ENCODE results near the gene PCGF1. TPM values are rescaled to one million over a fixed set of nuclear protein-coding genes. Genes with fewer than 3 reads are reported as not detected.

Gene PCGF1
- total and polyA plus RNA-seq, 2 of the 13 experiments (the other 11 are each of a cell fraction or from before 2014, with no cell fraction given), result 20.4 to 22.6 TPM

GRCh38 chr2:74507145-74507925 lies at the start of gene PCGF1 (continued):
- TF ChIP-seq GPBP1L1 (CRISPR knock-in tag; IDR thresholded peaks at IDR 0.05) (no peak), DDIT3 (CRISPR knock-in tag; IDR thresholded peaks at IDR 0.05) (no peak), GLI4 (CRISPR knock-in tag; IDR thresholded peaks at IDR 0.05; ENCODE audit: borderline replicate concordance) (no peak; the same call in 1 of the 2 replicates), MAX (IDR thresholded peaks at IDR 0.05) (no peak), ZFP37 (CRISPR knock-in tag; IDR thresholded peaks at IDR 0.05; ENCODE audit: borderline replicate concordance) (peak; percentile 59), KMT2B (CRISPR knock-in tag; IDR thresholded peaks at IDR 0.05) (peak; percentile 72), MXD1 (CRISPR knock-in tag; IDR thresholded peaks at IDR 0.05) (peak; percentile 77), ZNF124 (CRISPR knock-in tag; IDR thresholded peaks at IDR 0.05) (no peak), ZNF549 (CRISPR knock-in tag; IDR thresholded peaks at IDR 0.05) (no peak), SIN3B (IDR thresholded peaks at IDR 0.05; ENCODE audit: low read length) (peak; percentile 60), ZNF878 (CRISPR knock-in tag; IDR thresholded peaks at IDR 0.05) (no peak; the same call in 1 of the 2 replicates), ZSCAN20 (CRISPR knock-in tag; IDR thresholded peaks at IDR 0.05; ENCODE audit: borderline replicate concordance) (no peak), ZNF816 (CRISPR knock-in tag; IDR thresholded peaks at IDR 0.05; ENCODE audit: borderline replicate concordance) (no peak), SSRP1 (CRISPR knock-in tag; IDR thresholded peaks at IDR 0.05) (no peak), ZNF280B (CRISPR knock-in tag; IDR thresholded peaks at IDR 0.05; ENCODE audit: borderline replicate concordance) (peak; percentile 35; the same call in 1 of the 2 replicates), ZNF562 (CRISPR knock-in tag; IDR thresholded peaks at IDR 0.05; ENCODE audit: borderline replicate concordance) (no peak), TBP (CRISPR knock-in tag; IDR thresholded peaks at IDR 0.05) (no peak), ZKSCAN1 (IDR thresholded peaks at IDR 0.05; ENCODE audit: low read length) (0 out of 2 replicates have a peak, but pooled peaks have one; percentile 11), PBX3 (CRISPR knock-in tag; IDR thresholded peaks at IDR 0.05; ENCODE audit: borderline replicate concordance) (no peak), SOX5 (CRISPR knock-in tag; IDR thresholded peaks at IDR 0.05; ENCODE audit: borderline replicate concordance) (peak; percentile 75), ZNF296 (CRISPR knock-in tag; conservative IDR thresholded peaks at IDR 0.05) (no peak), ISX (CRISPR knock-in tag; conservative IDR thresholded peaks at IDR 0.05) (no peak), ZEB1 (IDR thresholded peaks at IDR 0.05; ENCODE audit: insufficient replicate concordance, low read depth) (no peak), ZNF256 (CRISPR knock-in tag; conservative IDR thresholded peaks at IDR 0.05) (0 out of 2 replicates have a peak, but pooled peaks have one; percentile 70), KLF16 (CRISPR knock-in tag; IDR thresholded peaks at IDR 0.05) (peak in 1 of 2 experiments; percentile 97; a peak in 2 of 4 replicates), RELA (CRISPR knock-in tag; IDR thresholded peaks at IDR 0.05) (no peak)
